CD8-positive, alpha-beta memory T cell (primary cell): ENCODE measurements around the gene FOXK2. TPM values are rescaled to one million over a fixed set of nuclear protein-coding genes. Genes with fewer than 3 reads are reported as not detected.

ENCODE experiments used
- CTCF ChIA-PET: fragments of 350-600 bp; sonication (Branson Sonifier 250); formaldehyde crosslinking; loops from one replicate; lab custom pipeline; 2021; ENCODE audit warnings: antibody characterized with exemption; lab: Charles Lee
- POLR2A ChIA-PET: fragments of 350-600 bp; sonication (Branson Sonifier 250); formaldehyde crosslinking; loops from one replicate; lab custom pipeline; 2021; ENCODE audit warnings: antibody characterized with exemption; lab: Charles Lee
- DNase-seq, 5 donors: peaks; one replicate each; pipeline versions ENCODE4 v3.0.0 to v3.0.0-alpha.2; 2020 to 2022; ENCODE audit warnings: mixed read lengths in 1 of 5
- H3K27ac ChIP-seq: one replicate; pipeline ENCODE4 v1.7.0; 2013; ENCODE audit warnings: low read depth, mild to moderate bottlenecking, low read length, moderate library complexity
- H3K27me3 ChIP-seq: 2 replicates; pipeline ENCODE4 v1.7.0; 2013; ENCODE audit warnings: low read length, mild to moderate bottlenecking; ENCODE audit not compliant: insufficient read depth, poor library complexity, severe bottlenecking
- H3K36me3 ChIP-seq: 2 replicates; pipeline ENCODE4 v1.7.0; 2013; ENCODE audit warnings: mild to moderate bottlenecking, low read length, moderate library complexity; ENCODE audit not compliant: insufficient read depth
- H3K4me1 ChIP-seq: 2 replicates; pipeline ENCODE4 v1.7.0; 2013; ENCODE audit warnings: mild to moderate bottlenecking, low read length, moderate library complexity; ENCODE audit not compliant: insufficient read depth
- H3K4me3 ChIP-seq: 2 replicates; pipeline ENCODE4 v1.7.0; 2013; ENCODE audit warnings: mild to moderate bottlenecking, low read length
- H3K9me3 ChIP-seq: 2 replicates; pipeline ENCODE4 v1.7.0; 2013; ENCODE audit warnings: mild to moderate bottlenecking, low read length
- H3K27ac Mint-ChIP-seq, 8 donors: one replicate each; pipeline ENCODE4 v1.8.0; 2020 to 2021; ENCODE audit warnings: mixed read lengths in 8 of 8, mild to moderate bottlenecking in 6 of 8, inconsistent platforms in 3 of 8, moderate library complexity in 3 of 8
- H3K27me3 Mint-ChIP-seq, 2 donors: one replicate each; pipeline ENCODE4 v1.8.0; 2020 to 2021; ENCODE audit warnings: mixed read lengths in 2 of 2, mild to moderate bottlenecking in 1 of 2, moderate library complexity in 1 of 2
- H3K36me3 Mint-ChIP-seq, 3 donors: one replicate each; pipeline ENCODE4 v1.8.0; 2020 to 2021; ENCODE audit warnings: mixed read lengths in 3 of 3, inconsistent platforms in 1 of 3, mild to moderate bottlenecking in 1 of 3
- H3K4me1 Mint-ChIP-seq, 3 donors: one replicate each; pipeline ENCODE4 v1.8.0; 2020 to 2021; ENCODE audit warnings: mixed read lengths in 3 of 3, inconsistent platforms in 1 of 3, mild to moderate bottlenecking in 1 of 3
- H3K4me3 Mint-ChIP-seq, 7 donors: one replicate each; pipeline ENCODE4 v1.8.0; 2020 to 2021; ENCODE audit warnings: mixed read lengths in 7 of 7, mild to moderate bottlenecking in 6 of 7, moderate library complexity in 4 of 7, inconsistent platforms in 2 of 7
- H3K9me3 Mint-ChIP-seq, 5 donors: one replicate each; pipeline ENCODE4 v1.8.0; 2020 to 2022; ENCODE audit warnings: mixed read lengths in 5 of 5, mild to moderate bottlenecking in 3 of 5, moderate library complexity in 2 of 5, inconsistent platforms in 1 of 5
- polyA plus RNA-seq: library from polyadenylated mRNA; unstranded; fragments of 300-500 nt; fragmentation: Illumina TruSeq; gene quantifications from one replicate; pipeline ENCODE4 v1.2.3, GENCODE V29; 2021
- total RNA-seq, 2 experiments: library from RNA; stranded (reverse); gene quantifications; one replicate each; pipeline ENCODE4 v1.2.3, GENCODE V29; 2021

The FOXK2 gene
- total and polyA plus RNA-seq, 3 experiments from 2014 or later: 8.2 to 71.2 (median 63.9) TPM

DNA sequence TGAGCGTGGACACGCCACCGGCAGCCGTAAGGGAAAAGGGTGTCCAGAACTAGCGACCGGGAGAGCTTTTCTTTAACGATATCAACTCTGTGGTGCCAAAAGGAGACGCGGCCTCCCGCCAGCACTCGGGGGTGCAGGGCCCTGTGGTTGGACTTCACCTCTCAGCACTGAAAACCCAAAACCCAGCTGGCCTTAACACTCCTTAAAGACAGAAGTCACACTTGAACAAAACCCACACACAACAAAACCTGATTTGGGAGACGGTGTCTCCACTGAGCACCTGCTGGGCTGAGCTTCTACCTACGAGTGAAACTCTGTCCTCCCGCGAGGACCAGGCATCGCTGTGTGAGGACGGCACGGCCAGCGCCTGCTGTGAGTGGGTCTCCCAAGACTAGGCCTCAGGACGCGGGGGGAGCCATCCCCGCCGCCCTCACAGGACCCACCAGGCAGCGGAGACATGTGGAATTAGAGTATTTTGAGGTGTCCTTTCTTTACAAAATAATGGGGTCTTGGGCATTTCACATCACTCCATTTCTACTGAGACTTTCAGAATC lies 82.0 kb downstream of the FOXK2 start:
- H3K27ac Mint-ChIP-seq: no peak overlapping the region
- Histone ChIP-seq H3K9me3 (no peaks in the 10 kb centered on the region), H3K27ac (no peak overlapping the region), H3K4me3 (no peak overlapping the region), H3K4me1 (no peaks in the 10 kb centered on the region), H3K27me3 (no peaks in the 10 kb centered on the region), H3K36me3 (peaks cover 40% of the 10 kb centered on the region)
- no peaks in the 10 kb centered on the region for H3K9me3 Mint-ChIP-seq
- peaks cover 2 to 7% (median 4%) of the 10 kb centered on the region in 3 donors for H3K4me1 Mint-ChIP-seq
- CTCF ChIA-PET: interaction anchor here (1.1 kb wide), 1 partner anchor 9 kb away, joined by 3 read pairs; no protein-coding TSS in a partner anchor
- no peak for DNase-seq
- H3K36me3 Mint-ChIP-seq: peaks cover 0 to 80% (median 12%) of the 10 kb centered on the region in 3 donors
- H3K27me3 Mint-ChIP-seq: no peaks in the 10 kb centered on the region
- POLR2A ChIA-PET: no interaction called here
- H3K4me3 Mint-ChIP-seq: no peak overlapping the region

DNA sequence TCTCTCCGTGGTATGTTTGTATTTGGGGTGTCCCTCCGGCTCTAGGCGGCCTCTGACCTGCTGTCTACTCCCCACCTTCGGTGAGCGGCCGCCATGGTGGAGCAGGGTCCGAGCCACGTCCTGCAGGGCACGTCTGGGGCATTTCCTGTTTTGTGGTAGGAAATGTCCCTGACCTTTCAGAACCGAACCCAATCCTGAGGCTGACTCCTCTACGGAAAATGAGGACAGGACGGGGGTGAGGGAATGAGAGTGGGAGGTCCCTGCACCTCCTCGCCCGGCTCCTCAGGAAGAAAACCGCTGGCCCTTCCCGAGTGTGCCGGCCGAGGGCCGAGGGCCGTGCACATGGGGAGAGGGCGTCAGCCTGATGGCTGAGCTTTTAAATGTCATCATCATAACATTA lies 83.0 kb downstream of the FOXK2 start:
- Mint-ChIP-seq H3K4me1 (peaks cover 2 to 7% (median 4%) of the 10 kb centered on the region in 3 donors), H3K9me3 (no peaks in the 10 kb centered on the region), H3K27me3 (no peaks in the 10 kb centered on the region), H3K36me3 (peaks cover 0 to 75% (median 12%) of the 10 kb centered on the region in 3 donors), H3K4me3 (no peak overlapping the region), H3K27ac (peak overlapping the region in 1 of 8 donors; percentile 94)
- ChIA-PET POLR2A (no interaction called here), CTCF (no interaction called here)
- no peaks in the 10 kb centered on the region for H3K9me3 ChIP-seq
- H3K4me3 ChIP-seq: no peak overlapping the region
- H3K27ac ChIP-seq: no peak overlapping the region
- no peaks in the 10 kb centered on the region for H3K4me1 ChIP-seq
- no peak for DNase-seq
- H3K27me3 ChIP-seq: no peaks in the 10 kb centered on the region
- H3K36me3 ChIP-seq: peaks cover 34% of the 10 kb centered on the region

DNA sequence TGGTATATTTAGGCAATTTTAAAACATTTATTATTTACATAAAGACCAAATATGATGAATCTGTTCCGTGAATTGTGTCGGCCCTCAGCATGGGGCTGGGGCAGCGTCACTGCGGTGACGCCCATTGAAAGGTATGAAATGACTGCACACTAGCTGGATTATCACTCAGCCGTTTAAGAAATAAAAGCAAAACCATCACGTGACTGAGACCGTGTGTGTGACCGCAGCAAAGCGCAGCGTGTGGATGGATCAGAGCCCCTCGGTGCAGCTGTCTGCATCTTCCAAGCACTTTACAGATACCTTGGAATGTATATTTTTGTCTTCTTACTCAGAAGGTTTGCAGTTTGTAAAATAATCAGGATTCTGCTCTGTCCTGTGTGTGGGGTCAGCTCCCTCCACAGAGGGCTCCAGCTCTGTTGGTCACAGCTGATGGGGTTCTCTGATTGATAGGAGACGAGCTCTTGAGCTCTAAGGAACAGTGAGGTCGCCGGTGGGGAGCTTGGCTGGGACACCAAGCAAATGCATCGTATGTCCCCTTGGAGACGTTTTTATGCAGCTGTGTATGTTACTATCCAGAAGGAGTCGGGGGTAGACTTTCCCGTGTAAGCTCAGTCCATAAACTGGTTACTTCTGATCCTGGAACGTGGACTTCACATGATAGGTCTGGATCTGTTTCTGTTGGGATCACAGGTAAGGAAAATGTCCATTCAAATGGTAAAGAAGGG lies 83.6 kb downstream of the FOXK2 start:
- Histone ChIP-seq H3K36me3 (peaks cover 34% of the 10 kb centered on the region), H3K4me1 (no peaks in the 10 kb centered on the region), H3K4me3 (no peak overlapping the region), H3K27ac (no peak overlapping the region), H3K9me3 (no peaks in the 10 kb centered on the region), H3K27me3 (no peaks in the 10 kb centered on the region)
- H3K4me3 Mint-ChIP-seq: no peak overlapping the region
- no peak overlapping the region for H3K27ac Mint-ChIP-seq
- ChIA-PET POLR2A (interaction anchor here (0.8 kb wide), 1 partner anchor 12 kb away, joined by 3 read pairs; no protein-coding TSS in a partner anchor), CTCF (no interaction called here)
- H3K36me3 Mint-ChIP-seq: peaks cover 0 to 74% (median 12%) of the 10 kb centered on the region in 3 donors
- H3K4me1 Mint-ChIP-seq: peaks cover 2 to 7% (median 4%) of the 10 kb centered on the region in 3 donors
- no peak for DNase-seq
- H3K27me3 Mint-ChIP-seq: no peaks in the 10 kb centered on the region
- no peaks in the 10 kb centered on the region for H3K9me3 Mint-ChIP-seq

DNA sequence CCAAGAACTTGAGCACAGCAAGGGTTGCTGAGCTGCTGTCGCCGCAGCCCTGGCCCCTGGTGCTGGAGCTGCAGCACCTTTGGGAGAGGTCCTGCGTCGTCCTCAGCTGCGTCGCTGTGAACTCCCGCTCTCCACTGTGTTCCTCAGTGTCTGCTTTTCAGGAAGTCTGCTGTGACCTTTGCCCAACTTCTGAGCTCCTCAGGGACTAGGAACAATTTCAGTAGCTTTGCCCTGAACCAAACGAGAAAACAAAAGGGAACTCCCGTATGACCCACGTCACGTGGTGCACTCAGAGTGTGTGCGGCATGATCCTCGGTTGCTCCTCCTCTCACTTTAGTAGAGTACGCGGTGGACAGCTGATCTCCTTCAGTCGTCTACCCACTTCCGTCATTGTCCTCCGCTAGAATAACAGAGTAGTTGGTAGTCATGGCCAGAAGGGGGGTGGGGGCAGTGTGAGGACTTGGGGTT lies 84.5 kb downstream of the FOXK2 start:
- POLR2A ChIA-PET: interaction anchor here (0.8 kb wide), 1 partner anchor 13 kb away, joined by 3 read pairs; no protein-coding TSS in a partner anchor
- H3K27ac Mint-ChIP-seq: peak overlapping the region in 5 of 8 donors; percentile 22 to 65 (median 56)

DNA sequence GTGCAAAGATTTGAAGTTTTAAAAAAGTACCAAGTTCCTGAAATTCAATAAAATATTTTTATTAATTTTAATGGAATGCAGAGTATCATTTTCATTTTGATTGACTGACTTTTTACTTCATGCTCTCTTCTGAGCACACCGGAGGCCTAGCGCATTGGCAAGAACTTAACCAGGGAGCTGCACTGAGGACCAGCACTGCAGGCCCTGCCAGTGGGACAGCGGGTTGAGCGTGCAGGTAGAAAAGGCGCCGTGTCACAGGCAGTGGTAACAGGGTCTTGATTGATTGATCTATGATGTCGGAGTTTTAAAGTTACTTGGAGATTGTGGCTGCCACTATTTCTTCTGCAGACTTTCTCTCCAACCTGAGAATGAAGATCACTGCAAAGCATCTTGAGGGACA lies 85.0 kb downstream of the FOXK2 start:
- Histone ChIP-seq H3K36me3 (peaks cover 35% of the 10 kb centered on the region), H3K9me3 (no peaks in the 10 kb centered on the region), H3K4me3 (no peak overlapping the region), H3K4me1 (no peaks in the 10 kb centered on the region), H3K27me3 (no peaks in the 10 kb centered on the region), H3K27ac (no peak overlapping the region)
- Mint-ChIP-seq H3K36me3 (peaks cover 0 to 80% (median 15%) of the 10 kb centered on the region in 3 donors), H3K9me3 (no peaks in the 10 kb centered on the region), H3K4me3 (no peak overlapping the region), H3K27ac (peak overlapping the region in 3 of 8 donors; percentile 19 to 71 (median 56)), H3K27me3 (no peaks in the 10 kb centered on the region), H3K4me1 (peaks cover 3 to 7% (median 7%) of the 10 kb centered on the region in 3 donors)
- POLR2A ChIA-PET: no interaction called here
- CTCF ChIA-PET: no interaction called here
- no peak for DNase-seq

More for the DNA sequence above, 84.5 kb downstream of the FOXK2 start:
- Histone ChIP-seq H3K4me3 (no peak overlapping the region), H3K4me1 (no peaks in the 10 kb centered on the region), H3K27me3 (no peaks in the 10 kb centered on the region), H3K27ac (no peak overlapping the region), H3K9me3 (no peaks in the 10 kb centered on the region), H3K36me3 (peaks cover 34% of the 10 kb centered on the region)
- peaks cover 0 to 77% (median 12%) of the 10 kb centered on the region in 3 donors for H3K36me3 Mint-ChIP-seq
- CTCF ChIA-PET: no interaction called here
- H3K27me3 Mint-ChIP-seq: no peaks in the 10 kb centered on the region
- peak overlapping the region in 2 of 7 donors; percentile 8 to 82 for H3K4me3 Mint-ChIP-seq
- H3K4me1 Mint-ChIP-seq: peaks cover 2 to 7% (median 4%) of the 10 kb centered on the region in 3 donors
- no peaks in the 10 kb centered on the region for H3K9me3 Mint-ChIP-seq
- peak in 1 of 5 donors; percentile 28 for DNase-seq

DNA sequence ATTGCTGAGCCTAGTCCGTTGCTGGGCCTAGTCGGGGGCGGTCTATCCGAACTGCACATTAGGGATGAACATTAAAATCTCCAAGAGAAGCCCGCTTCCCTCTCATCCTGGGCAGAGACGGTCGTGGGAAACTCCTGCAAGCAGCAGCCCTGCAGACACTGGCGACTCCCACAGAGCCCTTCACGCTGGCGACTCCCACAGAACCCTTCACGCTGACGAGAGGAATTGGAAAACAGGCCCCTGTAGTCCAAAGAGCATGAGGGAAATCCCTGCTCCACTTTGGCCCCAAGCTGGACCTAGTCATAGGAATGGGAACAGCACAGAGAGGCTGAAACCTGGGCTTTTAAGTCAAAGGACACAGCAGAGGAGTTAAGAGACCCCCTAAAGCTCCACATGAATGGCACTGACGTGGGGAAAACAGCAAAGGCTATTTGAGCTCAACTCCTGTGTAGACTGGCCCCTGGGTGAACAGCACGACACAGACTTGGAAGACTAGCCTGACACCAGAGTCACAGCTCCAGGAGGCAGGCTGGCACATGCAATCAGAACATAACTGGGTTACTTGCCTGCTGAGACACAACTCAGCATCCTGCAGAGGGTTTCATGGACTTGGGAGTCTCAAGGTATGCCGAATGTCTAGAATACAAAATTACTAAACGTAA lies 86.5 kb downstream of the FOXK2 start:
- Mint-ChIP-seq H3K4me1 (peaks cover 5 to 12% (median 7%) of the 10 kb centered on the region in 3 donors), H3K36me3 (peaks cover 0 to 74% (median 16%) of the 10 kb centered on the region in 3 donors), H3K4me3 (no peak overlapping the region), H3K9me3 (no peaks in the 10 kb centered on the region), H3K27me3 (no peaks in the 10 kb centered on the region), H3K27ac (peak overlapping the region in 2 of 8 donors; percentile 12 to 43)
- Histone ChIP-seq H3K36me3 (peaks cover 42% of the 10 kb centered on the region), H3K27me3 (no peaks in the 10 kb centered on the region), H3K4me1 (no peaks in the 10 kb centered on the region), H3K9me3 (no peaks in the 10 kb centered on the region), H3K4me3 (no peak overlapping the region), H3K27ac (no peak overlapping the region)
- ChIA-PET CTCF (no interaction called here), POLR2A (no interaction called here)
- DNase-seq: no peak

DNA sequence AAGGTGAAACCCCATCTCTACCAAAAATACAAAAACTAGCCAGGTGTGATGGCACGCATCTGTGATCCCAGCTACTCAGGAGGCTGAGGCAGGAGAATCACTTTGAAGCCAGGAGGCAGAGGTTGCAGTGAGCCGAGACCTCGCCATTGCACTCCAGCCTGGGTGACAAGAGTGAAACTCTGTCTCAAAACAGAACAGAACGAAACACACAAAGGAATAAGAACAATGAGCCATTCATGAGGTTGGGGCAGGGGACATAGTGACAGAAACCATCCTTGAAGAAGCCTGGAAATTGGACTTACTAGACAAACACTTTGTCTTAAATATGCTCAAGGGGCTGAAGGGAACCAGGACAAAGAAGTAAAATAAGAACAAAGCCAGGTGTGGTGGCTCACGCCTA lies 89.3 kb downstream of the FOXK2 start:
- peaks cover 3 to 70% (median 9%) of the 10 kb centered on the region in 3 donors for H3K36me3 Mint-ChIP-seq
- ChIA-PET CTCF (no interaction called here), POLR2A (no interaction called here)
- Histone ChIP-seq H3K9me3 (no peaks in the 10 kb centered on the region), H3K4me1 (no peaks in the 10 kb centered on the region), H3K27ac (no peak overlapping the region), H3K36me3 (peaks cover 24% of the 10 kb centered on the region), H3K4me3 (no peak overlapping the region), H3K27me3 (no peaks in the 10 kb centered on the region)
- H3K4me1 Mint-ChIP-seq: peaks cover 5 to 12% (median 5%) of the 10 kb centered on the region in 3 donors
- H3K4me3 Mint-ChIP-seq: no peak overlapping the region
- H3K27ac Mint-ChIP-seq: peak overlapping the region in 3 of 8 donors; percentile 64 to 89 (median 70)
- no peak for DNase-seq
- no peaks in the 10 kb centered on the region for H3K27me3 Mint-ChIP-seq
- no peaks in the 10 kb centered on the region for H3K9me3 Mint-ChIP-seq
